ENCODE measurements around the gene LRP1B.
"Not testable (repeated sequence)": the region's sequence is repeated elsewhere in the genome, so short reads cannot be mapped to it uniquely, and the experiment has no call there.

Gene LRP1B

DNA sequence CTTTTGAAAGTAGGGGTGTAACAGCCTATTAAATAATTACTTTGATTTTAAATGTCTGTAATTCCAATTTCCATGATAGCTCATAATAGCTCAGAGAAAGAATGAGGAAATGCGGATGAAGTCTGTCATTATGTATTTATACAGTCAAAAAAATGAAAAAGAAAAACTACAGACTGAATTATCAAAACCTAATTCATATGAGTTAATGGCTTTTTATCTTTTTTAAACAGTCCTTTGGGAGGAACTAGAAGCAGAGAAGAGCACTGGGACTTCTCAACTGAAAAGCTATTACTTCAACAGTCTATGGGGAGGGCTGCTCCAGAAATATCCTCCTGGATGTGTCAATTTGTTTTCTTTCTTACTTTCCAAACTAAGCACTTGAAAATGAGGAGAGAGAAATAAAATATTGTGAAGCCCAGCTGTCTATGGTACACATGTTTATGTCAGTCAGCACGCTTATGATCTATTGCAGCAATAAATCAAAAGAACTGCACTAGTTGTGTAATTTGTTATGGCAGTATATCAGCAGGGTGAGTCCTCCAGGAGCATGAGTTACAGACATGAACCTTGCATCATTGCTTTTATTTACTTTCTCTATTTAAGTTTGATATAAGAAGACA is 1550.2 kb downstream of the LRP1B start:
- Histone ChIP-seq H3K9ac (ENCODE audit: low read length) (no peak overlapping the region), H3K9me3 (ENCODE audit: control insufficient read depth, low read length) (no peaks in the 10 kb centered on the region), H3K36me3 (ENCODE audit: control insufficient read depth, insufficient read depth, low read length, severe bottlenecking) (no peaks in the 10 kb centered on the region), H3K4me1 (ENCODE audit: control insufficient read depth, insufficient read depth, low read length) (peaks cover 12% of the 10 kb centered on the region), H3K4me3 (ENCODE audit: low read length) (no peak overlapping the region), H3K27me3 (replicated peaks; ENCODE audit: control insufficient read depth, insufficient read depth, low read length) (no peaks in the 10 kb centered on the region)
- DNase-seq (ENCODE audit: low read depth): peak; percentile 50

- DNase-seq (ENCODE audit: low read depth): no peak
- Histone ChIP-seq H3K4me3 (ENCODE audit: low read length) (no peak overlapping the region), H3K27me3 (replicated peaks; ENCODE audit: control insufficient read depth, insufficient read depth, low read length) (no peaks in the 10 kb centered on the region), H3K9me3 (ENCODE audit: control insufficient read depth, low read length) (no peaks in the 10 kb centered on the region), H3K9ac (ENCODE audit: low read length) (no peak overlapping the region), H3K36me3 (ENCODE audit: control insufficient read depth, insufficient read depth, low read length, severe bottlenecking) (no peaks in the 10 kb centered on the region), H3K4me1 (ENCODE audit: control insufficient read depth, insufficient read depth, low read length) (peaks cover 12% of the 10 kb centered on the region)
Measured at GRCh38 chr2:140577453-140577852, 1553.4 kb downstream of the LRP1B start.

DNA sequence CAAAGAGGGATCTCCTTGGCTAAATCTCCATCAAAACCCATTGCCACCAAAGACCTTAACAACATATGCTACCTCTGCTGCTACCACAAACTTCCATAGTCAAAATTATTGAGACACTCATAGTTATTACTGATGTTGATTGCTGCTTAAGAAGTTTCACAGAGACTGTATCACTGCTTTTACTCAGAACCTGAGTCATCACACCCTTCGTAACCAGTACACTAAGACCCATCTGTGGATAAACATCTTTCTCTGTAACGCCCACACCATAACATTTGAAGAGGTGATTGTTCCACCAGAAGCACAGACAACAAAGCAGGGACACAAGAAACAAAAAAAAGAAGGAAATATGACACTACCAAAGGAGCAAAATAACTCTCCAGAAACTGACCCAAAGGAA is 1563.1 kb downstream of the LRP1B start:
- no peak for DNase-seq (ENCODE audit: low read depth)

DNA sequence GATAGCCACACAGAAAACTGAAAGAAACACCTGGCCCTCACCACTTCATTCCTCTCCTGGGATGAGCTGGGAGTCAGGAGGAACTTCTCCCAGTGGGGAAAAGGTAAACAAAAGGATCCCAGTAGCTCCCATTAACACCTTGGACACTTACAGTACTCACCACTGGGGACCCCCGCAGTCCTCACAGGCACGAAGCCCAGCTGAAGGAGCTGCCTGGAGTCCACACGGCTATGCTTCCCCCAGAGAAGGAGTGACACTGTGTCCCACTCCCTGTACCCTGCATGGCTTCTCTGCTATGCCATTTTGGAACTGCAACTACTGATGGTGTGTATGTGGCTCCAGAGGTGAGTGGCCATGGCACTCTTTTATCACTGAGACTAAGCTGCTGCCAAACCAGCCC is 1565.1 kb downstream of the LRP1B start:
- no peaks in the 10 kb centered on the region for H3K4me1 ChIP-seq (ENCODE audit: control insufficient read depth, insufficient read depth, low read length)
- no peaks in the 10 kb centered on the region for H3K9me3 ChIP-seq (ENCODE audit: control insufficient read depth, low read length)
- H3K27me3 ChIP-seq (replicated peaks; ENCODE audit: control insufficient read depth, insufficient read depth, low read length): no peaks in the 10 kb centered on the region
- no peaks in the 10 kb centered on the region for H3K36me3 ChIP-seq (ENCODE audit: control insufficient read depth, insufficient read depth, low read length, severe bottlenecking)
- H3K4me3 ChIP-seq (ENCODE audit: low read length): no peak overlapping the region
- no peak for DNase-seq (ENCODE audit: low read depth)
- no peak overlapping the region for H3K9ac ChIP-seq (ENCODE audit: low read length)

More for the DNA sequence above, 1563.1 kb downstream of the LRP1B start:
- Histone ChIP-seq H3K4me3 (ENCODE audit: low read length) (no peak overlapping the region), H3K9me3 (ENCODE audit: control insufficient read depth, low read length) (no peaks in the 10 kb centered on the region), H3K27me3 (replicated peaks; ENCODE audit: control insufficient read depth, insufficient read depth, low read length) (no peaks in the 10 kb centered on the region), H3K9ac (ENCODE audit: low read length) (no peak overlapping the region), H3K36me3 (ENCODE audit: control insufficient read depth, insufficient read depth, low read length, severe bottlenecking) (no peaks in the 10 kb centered on the region), H3K4me1 (ENCODE audit: control insufficient read depth, insufficient read depth, low read length) (no peaks in the 10 kb centered on the region)

DNA sequence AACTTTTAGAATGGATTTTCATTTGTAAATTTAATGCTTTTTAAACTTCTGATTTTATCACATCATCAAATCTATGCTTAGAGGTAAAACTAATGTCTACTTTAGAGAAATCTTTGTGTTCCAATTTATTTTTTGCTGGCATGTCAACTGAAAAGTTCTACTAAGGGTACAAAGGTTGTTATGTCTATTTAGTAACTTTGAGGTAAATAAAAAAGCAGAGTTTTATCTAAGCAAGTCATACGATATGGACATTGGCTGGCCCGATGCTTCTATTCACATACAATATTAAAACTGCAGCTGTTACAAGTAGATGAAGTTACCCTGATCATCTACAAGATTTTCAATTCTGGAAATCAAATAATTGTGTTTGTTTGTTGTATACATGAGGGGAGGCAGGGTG is 1575.1 kb downstream of the LRP1B start:
- Histone ChIP-seq H3K9ac (ENCODE audit: low read length) (no peak overlapping the region), H3K9me3 (ENCODE audit: control insufficient read depth, low read length) (no peaks in the 10 kb centered on the region), H3K27me3 (replicated peaks; ENCODE audit: control insufficient read depth, insufficient read depth, low read length) (no peaks in the 10 kb centered on the region), H3K4me3 (ENCODE audit: low read length) (no peak overlapping the region), H3K36me3 (ENCODE audit: control insufficient read depth, insufficient read depth, low read length, severe bottlenecking) (no peaks in the 10 kb centered on the region), H3K4me1 (ENCODE audit: control insufficient read depth, insufficient read depth, low read length) (no peaks in the 10 kb centered on the region)
- DNase-seq (ENCODE audit: low read depth): no peak

DNA sequence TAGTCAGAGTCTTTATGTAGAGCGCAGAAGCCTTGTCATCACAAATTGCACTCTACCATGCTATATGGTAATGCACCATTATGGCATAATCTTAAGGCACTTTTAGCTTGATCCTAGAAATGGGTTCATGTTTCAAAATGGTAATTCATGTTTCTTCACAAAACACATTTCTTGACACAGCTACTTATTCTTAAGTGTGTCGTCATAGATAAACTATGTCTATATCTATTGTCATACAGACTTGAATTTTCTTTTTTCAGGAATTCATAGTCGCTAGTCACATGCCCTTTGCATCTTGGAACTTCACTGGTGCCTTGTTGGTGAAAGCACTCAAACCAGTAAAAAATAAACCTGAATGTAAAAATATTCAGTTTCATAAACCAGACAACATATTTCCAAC is 1578.2 kb downstream of the LRP1B start:
- Histone ChIP-seq H3K27me3 (replicated peaks; ENCODE audit: control insufficient read depth, insufficient read depth, low read length) (no peaks in the 10 kb centered on the region), H3K4me1 (ENCODE audit: control insufficient read depth, insufficient read depth, low read length) (no peaks in the 10 kb centered on the region), H3K9me3 (ENCODE audit: control insufficient read depth, low read length) (no peaks in the 10 kb centered on the region), H3K4me3 (ENCODE audit: low read length) (no peak overlapping the region), H3K36me3 (ENCODE audit: control insufficient read depth, insufficient read depth, low read length, severe bottlenecking) (no peaks in the 10 kb centered on the region), H3K9ac (ENCODE audit: low read length) (no peak overlapping the region)
- no peak for DNase-seq (ENCODE audit: low read depth)

- no peak overlapping the region for H3K9ac ChIP-seq (ENCODE audit: low read length)
- no peaks in the 10 kb centered on the region for H3K27me3 ChIP-seq (replicated peaks; ENCODE audit: control insufficient read depth, insufficient read depth, low read length)
- H3K4me3 ChIP-seq (ENCODE audit: low read length): no peak overlapping the region
- no peaks in the 10 kb centered on the region for H3K36me3 ChIP-seq (ENCODE audit: control insufficient read depth, insufficient read depth, low read length, severe bottlenecking)
- no peaks in the 10 kb centered on the region for H3K4me1 ChIP-seq (ENCODE audit: control insufficient read depth, insufficient read depth, low read length)
- no peaks in the 10 kb centered on the region for H3K9me3 ChIP-seq (ENCODE audit: control insufficient read depth, low read length)
- no peak for DNase-seq (ENCODE audit: low read depth)
Measured at GRCh38 chr2:140551287-140551686, 1579.5 kb downstream of the LRP1B start.

GRCh38 chr2:140550821-140551220 is 1580.0 kb downstream of the LRP1B start:
- H3K9ac ChIP-seq (ENCODE audit: low read length): no peak overlapping the region
- H3K36me3 ChIP-seq (ENCODE audit: control insufficient read depth, insufficient read depth, low read length, severe bottlenecking): no peaks in the 10 kb centered on the region
- no peaks in the 10 kb centered on the region for H3K27me3 ChIP-seq (replicated peaks; ENCODE audit: control insufficient read depth, insufficient read depth, low read length)
- H3K4me1 ChIP-seq (ENCODE audit: control insufficient read depth, insufficient read depth, low read length): no peaks in the 10 kb centered on the region
- DNase-seq (ENCODE audit: low read depth): no peak
- H3K4me3 ChIP-seq (ENCODE audit: low read length): no peak overlapping the region
- H3K9me3 ChIP-seq (ENCODE audit: control insufficient read depth, low read length): no peaks in the 10 kb centered on the region

DNA sequence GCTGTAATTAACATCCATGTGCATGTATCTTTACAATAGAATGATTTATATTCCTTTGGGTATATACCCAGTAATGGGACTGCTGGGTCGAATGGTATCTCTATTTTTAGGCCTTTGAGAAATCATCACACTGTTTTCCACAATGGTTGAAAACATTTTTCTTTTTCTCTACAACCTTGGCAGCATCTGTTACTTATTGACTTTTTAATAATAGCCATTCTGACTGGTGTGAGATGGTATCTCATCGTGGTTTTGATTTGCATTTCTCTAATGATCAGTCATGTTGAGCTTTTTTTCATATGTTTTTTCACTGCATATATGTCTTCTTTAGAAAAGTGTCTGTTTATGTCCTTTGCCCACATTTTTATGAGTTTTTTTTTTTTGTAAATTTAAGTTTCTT is 1586.0 kb downstream of the LRP1B start:
- H3K36me3 ChIP-seq (ENCODE audit: control insufficient read depth, insufficient read depth, low read length, severe bottlenecking); H3K4me1 ChIP-seq (ENCODE audit: control insufficient read depth, insufficient read depth, low read length): not testable (repeated sequence)

GRCh38 chr2:140542627-140543026 is 1588.2 kb downstream of the LRP1B start:
- no peaks in the 10 kb centered on the region for H3K4me1 ChIP-seq (ENCODE audit: control insufficient read depth, insufficient read depth, low read length)
- no peak overlapping the region for H3K9ac ChIP-seq (ENCODE audit: low read length)
- no peaks in the 10 kb centered on the region for H3K36me3 ChIP-seq (ENCODE audit: control insufficient read depth, insufficient read depth, low read length, severe bottlenecking)
- DNase-seq (ENCODE audit: low read depth): no peak
- H3K27me3 ChIP-seq (replicated peaks; ENCODE audit: control insufficient read depth, insufficient read depth, low read length): no peaks in the 10 kb centered on the region
- H3K4me3 ChIP-seq (ENCODE audit: low read length): no peak overlapping the region
- no peaks in the 10 kb centered on the region for H3K9me3 ChIP-seq (ENCODE audit: control insufficient read depth, low read length)

More for the DNA sequence above, 1586.0 kb downstream of the LRP1B start:
- not testable (repeated sequence) for H3K4me3 ChIP-seq (ENCODE audit: low read length); H3K9me3 ChIP-seq (ENCODE audit: control insufficient read depth, low read length); H3K9ac ChIP-seq (ENCODE audit: low read length); DNase-seq (ENCODE audit: low read depth); H3K27me3 ChIP-seq (replicated peaks; ENCODE audit: control insufficient read depth, insufficient read depth, low read length)

DNA sequence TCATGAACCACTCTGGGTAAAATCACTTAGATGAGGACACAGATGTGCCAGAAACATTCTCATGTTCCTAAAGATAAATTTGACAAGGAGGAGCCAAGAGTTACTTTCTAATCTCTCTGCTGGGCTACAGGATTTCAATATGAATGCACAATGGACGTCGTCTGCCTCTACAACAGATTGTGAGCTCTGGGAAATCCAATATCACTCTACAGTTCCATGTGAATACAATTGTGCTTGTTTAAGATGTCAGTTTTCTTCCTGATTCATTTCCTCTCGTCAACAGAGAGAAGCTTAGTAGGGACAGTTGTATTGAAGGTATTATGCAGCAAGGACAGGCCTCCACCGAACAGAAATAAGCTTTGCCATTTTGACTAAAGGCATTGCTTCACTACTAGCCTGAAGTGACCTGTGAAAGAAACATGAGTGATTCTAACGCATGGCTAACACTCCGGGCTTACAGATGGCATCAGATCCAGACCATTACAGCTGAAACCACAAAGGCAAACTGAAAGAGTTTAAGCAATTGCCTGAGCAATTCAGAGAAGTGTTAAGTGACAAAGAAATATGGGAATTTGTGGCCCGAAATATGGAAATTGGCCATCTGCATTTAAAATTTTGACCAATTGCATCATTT is 1591.5 kb downstream of the LRP1B start:
- Histone ChIP-seq H3K9me3 (ENCODE audit: control insufficient read depth, low read length) (no peaks in the 10 kb centered on the region), H3K4me3 (ENCODE audit: low read length) (no peak overlapping the region), H3K9ac (ENCODE audit: low read length) (no peak overlapping the region), H3K4me1 (ENCODE audit: control insufficient read depth, insufficient read depth, low read length) (no peaks in the 10 kb centered on the region), H3K36me3 (ENCODE audit: control insufficient read depth, insufficient read depth, low read length, severe bottlenecking) (no peaks in the 10 kb centered on the region), H3K27me3 (replicated peaks; ENCODE audit: control insufficient read depth, insufficient read depth, low read length) (no peaks in the 10 kb centered on the region)
- DNase-seq (ENCODE audit: low read depth): peak; percentile 52

DNA sequence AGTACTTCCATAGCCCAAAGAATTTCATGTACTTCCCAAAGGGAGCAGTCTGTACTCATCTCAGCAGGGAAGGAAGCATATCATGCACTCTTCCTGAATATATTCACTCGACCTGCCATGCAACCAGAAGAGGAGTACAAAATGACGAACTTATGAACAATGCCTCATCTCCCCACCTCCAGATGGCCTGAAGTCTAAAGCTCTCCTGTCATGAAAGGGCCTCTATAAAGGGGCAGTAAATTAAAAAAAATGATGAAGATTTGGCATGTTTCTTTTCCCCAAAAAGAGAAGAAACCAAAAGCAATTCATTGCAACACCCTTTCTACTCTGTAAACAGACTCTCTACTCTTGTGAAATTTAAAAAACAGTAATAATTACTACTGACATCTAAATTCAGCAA is 1601.1 kb downstream of the LRP1B start:
- no peaks in the 10 kb centered on the region for H3K9me3 ChIP-seq (ENCODE audit: control insufficient read depth, low read length)
- no peaks in the 10 kb centered on the region for H3K27me3 ChIP-seq (replicated peaks; ENCODE audit: control insufficient read depth, insufficient read depth, low read length)
- H3K4me3 ChIP-seq (ENCODE audit: low read length): peak overlapping the region; percentile 38
- no peak overlapping the region for H3K9ac ChIP-seq (ENCODE audit: low read length)
- H3K36me3 ChIP-seq (ENCODE audit: control insufficient read depth, insufficient read depth, low read length, severe bottlenecking): no peaks in the 10 kb centered on the region
- DNase-seq (ENCODE audit: low read depth): peak; percentile 64
- H3K4me1 ChIP-seq (ENCODE audit: control insufficient read depth, insufficient read depth, low read length): peaks cover 18% of the 10 kb centered on the region
